CD4-positive, alpha-beta T cell (primary cell): ENCODE data around the gene ANXA2. TPM values are rescaled to one million over a fixed set of nuclear protein-coding genes. Genes with fewer than 3 reads are reported as not detected.

Source experiments
- ATAC-seq: fragments of 200-7000 bp; cut with Tn5 transposase; one replicate; pipeline ENCODE4 v1.10.0; 2022; ENCODE audit warnings: mild to moderate bottlenecking; ENCODE audit not compliant: poor library complexity
- CTCF ChIA-PET: fragments of 350-600 bp; sonication (Branson Sonifier 250); formaldehyde crosslinking; loops from one replicate; lab custom pipeline; 2021; ENCODE audit warnings: antibody characterized with exemption, inconsistent platforms; lab: Charles Lee
- POLR2A ChIA-PET: fragments of 350-600 bp; sonication (Branson Sonifier 250); formaldehyde crosslinking; loops from one replicate; lab custom pipeline; 2021; ENCODE audit warnings: antibody characterized with exemption, inconsistent platforms; lab: Charles Lee
- DNase-seq, 14 experiments: peaks; one replicate each; pipeline ENCODE4 v3.0.0-alpha.2; 2013 to 2020; ENCODE audit warnings: mixed read lengths in 2 of 14
- H3K27ac ChIP-seq, 2 donors: one replicate each; pipeline versions ENCODE4 v1.5.1 to v1.7.0; 2013; ENCODE audit warnings: low read length in 2 of 2, low read depth in 1 of 2, mild to moderate bottlenecking in 1 of 2
- H3K27me3 ChIP-seq, 2 experiments: 1 replicate in 1 of 2; 2 replicates in 1 of 2; pipeline versions ENCODE4 v1.6.1 to v1.7.0; 2013; ENCODE audit warnings: low read length in 2 of 2, control low read depth in 1 of 2, mild to moderate bottlenecking in 1 of 2, moderate library complexity in 1 of 2; ENCODE audit not compliant: insufficient read depth in 2 of 2, control insufficient read depth in 1 of 2
- H3K36me3 ChIP-seq: one replicate; pipeline ENCODE4 v1.6.1; 2013; ENCODE audit warnings: low read length, control low read depth; ENCODE audit not compliant: insufficient read depth
- H3K4me1 ChIP-seq: one replicate; pipeline ENCODE4 v1.6.1; 2013; ENCODE audit warnings: low read length, control low read depth; ENCODE audit not compliant: insufficient read depth
- H3K4me3 ChIP-seq: one replicate; pipeline ENCODE4 v1.5.1; 2013; ENCODE audit warnings: mild to moderate bottlenecking, low read length, moderate library complexity
- H3K9me3 ChIP-seq, 2 experiments: 1 replicate in 1 of 2; 2 replicates in 1 of 2; pipeline versions ENCODE4 v1.6.1 to v1.7.0; 2013; ENCODE audit warnings: low read length in 2 of 2, mild to moderate bottlenecking in 2 of 2, control low read depth in 1 of 2, moderate library complexity in 1 of 2; ENCODE audit not compliant: control insufficient read depth in 1 of 2, insufficient read depth in 1 of 2
- H3K27ac Mint-ChIP-seq: one replicate; pipeline ENCODE4 v1.8.0; 2020; ENCODE audit warnings: mixed read lengths
- H3K27me3 Mint-ChIP-seq: one replicate; pipeline ENCODE4 v1.8.0; 2021; ENCODE audit warnings: mixed read lengths
- H3K36me3 Mint-ChIP-seq: one replicate; pipeline ENCODE4 v1.8.0; 2021; ENCODE audit warnings: low read depth, mixed read lengths
- H3K4me1 Mint-ChIP-seq: one replicate; pipeline ENCODE4 v1.8.0; 2021; ENCODE audit warnings: low read depth, mixed read lengths
- H3K4me3 Mint-ChIP-seq: one replicate; pipeline ENCODE4 v1.8.0; 2020; ENCODE audit warnings: mild to moderate bottlenecking, mixed read lengths
- H3K9me3 Mint-ChIP-seq: one replicate; pipeline ENCODE4 v1.8.0; 2020; ENCODE audit warnings: mixed read lengths
- CTCF ChIP-seq: fragments of 200-600 bp; IDR thresholded peaks from one replicate; pipeline ENCODE4 v1.8.0; 2022; ENCODE audit warnings: antibody characterized with exemption, mild to moderate bottlenecking
- intact Hi-C, 2 experiments: fragments of 100-400 bp; cut with DNase I in 1 of 2; cut with micrococcal nuclease in 1 of 2; formaldehyde crosslinking; loops; one replicate each; pipeline versions ENCODE4 v1.15.1 to v1.9.0; 2023 to 2025; cut with DNase I, micrococcal nuclease
- total RNA-seq, 174 experiments: library from RNA in 2 of 174; stranded (reverse) in 2 of 174; gene quantifications; one replicate each; pipeline ENCODE4 v1.2.3 and lab custom pipeline; 2021 to 2026

The ANXA2 gene
- total RNA-seq, 2 experiments from 2014 or later: 70.8 to 74.5 TPM

- no peaks in the 10 kb centered on the region for H3K27me3 ChIP-seq
- H3K4me1 ChIP-seq: peaks cover 8% of the 10 kb centered on the region
- no peaks in the 10 kb centered on the region for H3K27me3 Mint-ChIP-seq
- H3K4me3 Mint-ChIP-seq: no peak overlapping the region
- ATAC-seq (no peak), DNase-seq (no peak)
- TF ChIP-seq CTCF: no peak
- H3K9me3 ChIP-seq: no peaks in the 10 kb centered on the region
- no peak overlapping the region for H3K27ac ChIP-seq
- intact Hi-C loops: loop anchor here in 1 of 2 experiments (5.0 to 10.0 kb wide), 3 partner anchors 55 to 960 kb away; no protein-coding TSS in a partner anchor
- no peak overlapping the region for H3K4me3 ChIP-seq
- CTCF ChIA-PET: interaction anchor here (1.0 kb wide), 1 partner anchor 12 kb away, joined by 3 read pairs; no protein-coding TSS in a partner anchor
- peaks cover 53% of the 10 kb centered on the region for H3K36me3 Mint-ChIP-seq
- no peaks in the 10 kb centered on the region for H3K4me1 Mint-ChIP-seq
- POLR2A ChIA-PET: no interaction called here
- H3K27ac Mint-ChIP-seq: peak overlapping the region; percentile 51
- peaks cover 52% of the 10 kb centered on the region for H3K36me3 ChIP-seq
- no peaks in the 10 kb centered on the region for H3K9me3 Mint-ChIP-seq
These were observed 25.0 kb downstream of the ANXA2 start for GRCh38 chr15:60372756-60373155.

- H3K4me1 ChIP-seq: peaks cover 8% of the 10 kb centered on the region
These were observed 25.6 kb downstream of the ANXA2 start for GRCh38 chr15:60372227-60372626.

DNA sequence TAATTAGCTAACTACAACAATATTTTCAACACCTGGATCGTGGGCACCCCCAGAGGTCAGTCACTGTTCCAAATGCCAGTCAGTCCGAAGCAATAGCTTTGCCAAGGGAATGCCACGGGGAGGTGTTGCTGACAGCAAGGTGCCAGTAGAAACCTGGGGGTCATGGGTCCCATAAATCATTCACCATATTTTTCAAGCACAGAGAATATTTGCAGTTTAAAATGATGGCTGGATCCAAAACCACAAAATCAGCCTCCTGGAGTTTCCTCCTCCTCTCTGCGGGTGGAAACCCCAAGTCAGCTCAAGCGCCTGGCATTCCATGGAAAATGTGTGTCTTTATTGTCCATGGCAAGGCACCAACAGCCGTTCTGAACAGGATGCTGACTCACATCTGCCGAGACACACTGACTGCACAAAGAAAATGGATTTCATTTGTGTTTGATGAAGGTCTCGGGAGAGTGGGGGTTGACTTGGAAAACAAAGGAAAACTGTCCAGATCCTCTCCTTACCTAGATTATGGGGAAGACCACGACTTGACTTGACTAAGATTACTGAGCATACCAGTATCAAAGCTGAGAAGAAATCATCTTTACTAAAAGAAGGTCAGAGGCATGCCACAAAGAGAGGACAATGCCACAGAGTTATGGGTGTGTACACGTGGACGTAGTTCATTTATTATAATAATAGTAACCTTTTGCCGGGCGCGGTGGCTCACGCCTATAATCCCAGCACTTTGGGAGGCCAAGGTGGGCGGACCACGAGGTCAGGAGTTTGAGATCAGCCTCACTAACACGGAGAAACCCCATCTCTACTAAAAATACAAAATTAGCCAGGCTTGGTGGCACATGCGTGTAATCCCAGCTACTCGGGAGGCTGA lies 26.4 kb downstream of the ANXA2 start:
- intact Hi-C loops: loop anchor here in 1 of 2 experiments (5.0 to 10.0 kb wide), 3 partner anchors 56 to 959 kb away; no protein-coding TSS in a partner anchor
- H3K4me1 Mint-ChIP-seq: no peaks in the 10 kb centered on the region
- H3K27me3 Mint-ChIP-seq: no peaks in the 10 kb centered on the region
- no peaks in the 10 kb centered on the region for H3K9me3 Mint-ChIP-seq
- H3K27ac Mint-ChIP-seq: no peak overlapping the region
- Histone ChIP-seq H3K4me3 (no peak overlapping the region), H3K27me3 (no peaks in the 10 kb centered on the region), H3K27ac (no peak overlapping the region), H3K36me3 (peaks cover 47% of the 10 kb centered on the region), H3K4me1 (peaks cover 8% of the 10 kb centered on the region), H3K9me3 (no peaks in the 10 kb centered on the region)
- no peak for ATAC-seq
- DNase-seq: no peak
- CTCF ChIA-PET: no interaction called here
- POLR2A ChIA-PET: no interaction called here
- no peak for TF ChIP-seq CTCF
- H3K4me3 Mint-ChIP-seq: no peak overlapping the region
- peaks cover 43% of the 10 kb centered on the region for H3K36me3 Mint-ChIP-seq

More at GRCh38 chr15:60372227-60372626, 25.6 kb downstream of the ANXA2 start:
- Histone ChIP-seq H3K27ac (no peak overlapping the region), H3K9me3 (no peaks in the 10 kb centered on the region), H3K36me3 (peaks cover 52% of the 10 kb centered on the region), H3K27me3 (no peaks in the 10 kb centered on the region), H3K4me3 (no peak overlapping the region)
- Mint-ChIP-seq H3K4me1 (no peaks in the 10 kb centered on the region), H3K27me3 (no peaks in the 10 kb centered on the region), H3K36me3 (peaks cover 52% of the 10 kb centered on the region), H3K9me3 (no peaks in the 10 kb centered on the region), H3K4me3 (no peak overlapping the region), H3K27ac (no peak overlapping the region)
- ATAC-seq (no peak), DNase-seq (no peak)
- no peak for TF ChIP-seq CTCF
- POLR2A ChIA-PET: no interaction called here
- intact Hi-C loops: loop anchor here in 1 of 2 experiments (5.0 to 10.0 kb wide), 3 partner anchors 55 to 960 kb away; no protein-coding TSS in a partner anchor
- CTCF ChIA-PET: no interaction called here
